Measurements from ENCODE around the gene EVC. TPM values are rescaled to one million over a fixed set of nuclear protein-coding genes. Genes with fewer than 3 reads are reported as not detected.

Gene EVC
- total and polyA plus RNA-seq, 3 experiments from 2014 or later, result 0.02 to 2.3 (median 1.6) TPM

- H3K4me1 ChIP-seq (ENCODE audit: insufficient read depth, low read length), result no peaks in the 10 kb centered on the region
- H3K27ac Mint-ChIP-seq, result no peak overlapping the region
- H3K27ac ChIP-seq (ENCODE audit: low read depth, low read length), result no peak overlapping the region
- no peaks in the 10 kb centered on the region for H3K36me3 Mint-ChIP-seq
- ChIA-PET CTCF (no interaction called here), POLR2A (no interaction called here)
- DNase-seq, result no peak
- no peaks in the 10 kb centered on the region for H3K36me3 ChIP-seq (ENCODE audit: insufficient read depth, low read length)
- peaks cover 0 to 6% (median 1%) of the 10 kb centered on the region in 5 donors for H3K9me3 Mint-ChIP-seq
- no peaks in the 10 kb centered on the region for H3K4me1 Mint-ChIP-seq
- no peaks in the 10 kb centered on the region for H3K9me3 ChIP-seq (ENCODE audit: low read length)
- H3K27me3 ChIP-seq (ENCODE audit: insufficient read depth, low read length, poor library complexity, severe bottlenecking), result no peaks in the 10 kb centered on the region
- no peak overlapping the region for H3K4me3 Mint-ChIP-seq
- H3K27me3 Mint-ChIP-seq, result peaks cover 0 to 3% of the 10 kb centered on the region in 2 donors
- H3K4me3 ChIP-seq (ENCODE audit: low read length), result no peak overlapping the region
Observed at GRCh38 chr4:5757091-5757490, 46.1 kb downstream of the EVC start.

- H3K36me3 ChIP-seq (ENCODE audit: insufficient read depth, low read length), result no peaks in the 10 kb centered on the region
- no peaks in the 10 kb centered on the region for H3K4me1 ChIP-seq (ENCODE audit: insufficient read depth, low read length)
- no peak for DNase-seq
- Mint-ChIP-seq H3K9me3 (peaks cover 0 to 6% (median 1%) of the 10 kb centered on the region in 5 donors), H3K4me1 (no peaks in the 10 kb centered on the region), H3K27ac (no peak overlapping the region), H3K36me3 (no peaks in the 10 kb centered on the region), H3K4me3 (no peak overlapping the region), H3K27me3 (peaks cover 0 to 3% of the 10 kb centered on the region in 2 donors)
- H3K9me3 ChIP-seq (ENCODE audit: low read length), result no peaks in the 10 kb centered on the region
- POLR2A ChIA-PET, result no interaction called here
- CTCF ChIA-PET, result no interaction called here
- H3K4me3 ChIP-seq (ENCODE audit: low read length), result no peak overlapping the region
- no peak overlapping the region for H3K27ac ChIP-seq (ENCODE audit: low read depth, low read length)
- no peaks in the 10 kb centered on the region for H3K27me3 ChIP-seq (ENCODE audit: insufficient read depth, low read length, poor library complexity, severe bottlenecking)
Observed at GRCh38 chr4:5757536-5757935, 46.5 kb downstream of the EVC start.

GRCh38 chr4:5757954-5758353 lies 47.0 kb downstream of the EVC start:
- peaks cover 0 to 6% (median 1%) of the 10 kb centered on the region in 5 donors for H3K9me3 Mint-ChIP-seq
- Histone ChIP-seq H3K36me3 (ENCODE audit: insufficient read depth, low read length) (no peaks in the 10 kb centered on the region), H3K4me1 (ENCODE audit: insufficient read depth, low read length) (no peaks in the 10 kb centered on the region), H3K27me3 (ENCODE audit: insufficient read depth, low read length, poor library complexity, severe bottlenecking) (no peaks in the 10 kb centered on the region), H3K27ac (ENCODE audit: low read depth, low read length) (no peak overlapping the region), H3K4me3 (ENCODE audit: low read length) (no peak overlapping the region), H3K9me3 (ENCODE audit: low read length) (no peaks in the 10 kb centered on the region)
- no peaks in the 10 kb centered on the region for H3K4me1 Mint-ChIP-seq
- H3K4me3 Mint-ChIP-seq, result no peak overlapping the region
- peaks cover 0 to 3% of the 10 kb centered on the region in 2 donors for H3K27me3 Mint-ChIP-seq
- ChIA-PET POLR2A (no interaction called here), CTCF (no interaction called here)
- DNase-seq, result no peak
- no peaks in the 10 kb centered on the region for H3K36me3 Mint-ChIP-seq
- H3K27ac Mint-ChIP-seq, result no peak overlapping the region

GRCh38 chr4:5758741-5759140 lies 47.7 kb downstream of the EVC start:
- Histone ChIP-seq H3K36me3 (ENCODE audit: insufficient read depth, low read length) (no peaks in the 10 kb centered on the region), H3K9me3 (ENCODE audit: low read length) (no peaks in the 10 kb centered on the region), H3K27me3 (ENCODE audit: insufficient read depth, low read length, poor library complexity, severe bottlenecking) (no peaks in the 10 kb centered on the region), H3K27ac (ENCODE audit: low read depth, low read length) (no peak overlapping the region), H3K4me3 (ENCODE audit: low read length) (no peak overlapping the region), H3K4me1 (ENCODE audit: insufficient read depth, low read length) (no peaks in the 10 kb centered on the region)
- Mint-ChIP-seq H3K36me3 (no peaks in the 10 kb centered on the region), H3K27me3 (peaks cover 0 to 3% of the 10 kb centered on the region in 2 donors), H3K4me1 (no peaks in the 10 kb centered on the region), H3K9me3 (peaks cover 0 to 6% (median 1%) of the 10 kb centered on the region in 5 donors), H3K27ac (peak overlapping the region in 1 of 8 donors; percentile 39), H3K4me3 (no peak overlapping the region)
- ChIA-PET POLR2A (no interaction called here), CTCF (no interaction called here)
- no peak for DNase-seq

- ChIA-PET CTCF (no interaction called here), POLR2A (no interaction called here)
- no peaks in the 10 kb centered on the region for H3K9me3 ChIP-seq (ENCODE audit: low read length)
- Mint-ChIP-seq H3K36me3 (no peaks in the 10 kb centered on the region), H3K4me1 (no peaks in the 10 kb centered on the region), H3K4me3 (no peak overlapping the region), H3K27me3 (no peaks in the 10 kb centered on the region), H3K9me3 (peaks cover 0 to 6% (median 1%) of the 10 kb centered on the region in 5 donors), H3K27ac (peak overlapping the region in 1 of 8 donors; percentile 9)
- no peak overlapping the region for H3K27ac ChIP-seq (ENCODE audit: low read depth, low read length)
- no peaks in the 10 kb centered on the region for H3K4me1 ChIP-seq (ENCODE audit: insufficient read depth, low read length)
- no peaks in the 10 kb centered on the region for H3K27me3 ChIP-seq (ENCODE audit: insufficient read depth, low read length, poor library complexity, severe bottlenecking)
- no peak overlapping the region for H3K4me3 ChIP-seq (ENCODE audit: low read length)
- no peaks in the 10 kb centered on the region for H3K36me3 ChIP-seq (ENCODE audit: insufficient read depth, low read length)
- DNase-seq, result no peak
Observed at GRCh38 chr4:5759236-5760075, 48.5 kb downstream of the EVC start.

GRCh38 chr4:5760246-5760645 lies 49.2 kb downstream of the EVC start:
- CTCF ChIA-PET, result no interaction called here
- no peaks in the 10 kb centered on the region for H3K36me3 ChIP-seq (ENCODE audit: insufficient read depth, low read length)
- no peaks in the 10 kb centered on the region for H3K27me3 ChIP-seq (ENCODE audit: insufficient read depth, low read length, poor library complexity, severe bottlenecking)
- no peak overlapping the region for H3K4me3 ChIP-seq (ENCODE audit: low read length)
- H3K4me1 ChIP-seq (ENCODE audit: insufficient read depth, low read length), result no peaks in the 10 kb centered on the region
- H3K27ac ChIP-seq (ENCODE audit: low read depth, low read length), result no peak overlapping the region
- H3K27me3 Mint-ChIP-seq, result no peaks in the 10 kb centered on the region
- H3K9me3 Mint-ChIP-seq, result peaks cover 0 to 6% (median 1%) of the 10 kb centered on the region in 5 donors
- no peaks in the 10 kb centered on the region for H3K9me3 ChIP-seq (ENCODE audit: low read length)
- POLR2A ChIA-PET, result no interaction called here
- H3K4me1 Mint-ChIP-seq, result no peaks in the 10 kb centered on the region
- H3K36me3 Mint-ChIP-seq, result no peaks in the 10 kb centered on the region
- no peak overlapping the region for H3K27ac Mint-ChIP-seq
- no peak for DNase-seq
- no peak overlapping the region for H3K4me3 Mint-ChIP-seq

- Mint-ChIP-seq H3K36me3 (no peaks in the 10 kb centered on the region), H3K27ac (no peak overlapping the region), H3K27me3 (no peaks in the 10 kb centered on the region)
Observed at GRCh38 chr4:5760936-5761480, 50.0 kb downstream of the EVC start.

GRCh38 chr4:5770051-5770450 lies 59.0 kb downstream of the EVC start:
- Histone ChIP-seq H3K36me3 (ENCODE audit: insufficient read depth, low read length) (no peaks in the 10 kb centered on the region), H3K27ac (ENCODE audit: low read depth, low read length) (no peak overlapping the region), H3K4me1 (ENCODE audit: insufficient read depth, low read length) (no peaks in the 10 kb centered on the region), H3K9me3 (ENCODE audit: low read length) (no peaks in the 10 kb centered on the region), H3K4me3 (ENCODE audit: low read length) (no peak overlapping the region), H3K27me3 (ENCODE audit: insufficient read depth, low read length, poor library complexity, severe bottlenecking) (no peaks in the 10 kb centered on the region)
- ChIA-PET CTCF (no interaction called here), POLR2A (no interaction called here)
- no peak overlapping the region for H3K27ac Mint-ChIP-seq
- no peaks in the 10 kb centered on the region for H3K36me3 Mint-ChIP-seq
- H3K4me3 Mint-ChIP-seq, result no peak overlapping the region
- DNase-seq, result no peak
- no peaks in the 10 kb centered on the region for H3K4me1 Mint-ChIP-seq
- peaks cover 0 to 3% (median 0%) of the 10 kb centered on the region in 5 donors for H3K9me3 Mint-ChIP-seq
- peaks cover 0 to 3% of the 10 kb centered on the region in 2 donors for H3K27me3 Mint-ChIP-seq

More at GRCh38 chr4:5760936-5761480, 50.0 kb downstream of the EVC start:
- Histone ChIP-seq H3K27me3 (ENCODE audit: insufficient read depth, low read length, poor library complexity, severe bottlenecking) (no peaks in the 10 kb centered on the region), H3K27ac (ENCODE audit: low read depth, low read length) (no peak overlapping the region), H3K36me3 (ENCODE audit: insufficient read depth, low read length) (no peaks in the 10 kb centered on the region), H3K4me3 (ENCODE audit: low read length) (no peak overlapping the region), H3K4me1 (ENCODE audit: insufficient read depth, low read length) (no peaks in the 10 kb centered on the region), H3K9me3 (ENCODE audit: low read length) (no peaks in the 10 kb centered on the region)
- no peak for DNase-seq
- POLR2A ChIA-PET, result no interaction called here
- CTCF ChIA-PET, result no interaction called here
- Mint-ChIP-seq H3K4me3 (no peak overlapping the region), H3K4me1 (no peaks in the 10 kb centered on the region), H3K9me3 (peaks cover 0 to 6% (median 1%) of the 10 kb centered on the region in 5 donors)

All from CD8-positive, alpha-beta memory T cell (primary cell).